GM13976 (cell line): ENCODE results near the gene OR11L1.

Experiments used
- DNase-seq: peaks from one replicate; pipeline ENCODE4 v3.0.0; 2012; ENCODE audit warnings: low spot score
- in situ Hi-C: fragments of 300-500 bp; cut with MboI; formaldehyde crosslinking; loops from one replicate; pipeline ENCODE4 v1.12.0; 2022; ENCODE audit warnings: low sequenced_read_pairs, mixed read lengths, inconsistent platforms; ENCODE audit not compliant: unreplicated experiment
- TF ChIP-seq, protein P1 (sequence below): IDR thresholded peaks from 2 replicates; pipeline ENCODE4 v1.5.1; 2012; ENCODE audit warnings: borderline replicate concordance, mild to moderate bottlenecking; ENCODE audit not compliant: insufficient read depth; ENCODE audit errors: extremely low read depth, missing control alignments, control extremely low read depth

Gene OR11L1

DNA sequence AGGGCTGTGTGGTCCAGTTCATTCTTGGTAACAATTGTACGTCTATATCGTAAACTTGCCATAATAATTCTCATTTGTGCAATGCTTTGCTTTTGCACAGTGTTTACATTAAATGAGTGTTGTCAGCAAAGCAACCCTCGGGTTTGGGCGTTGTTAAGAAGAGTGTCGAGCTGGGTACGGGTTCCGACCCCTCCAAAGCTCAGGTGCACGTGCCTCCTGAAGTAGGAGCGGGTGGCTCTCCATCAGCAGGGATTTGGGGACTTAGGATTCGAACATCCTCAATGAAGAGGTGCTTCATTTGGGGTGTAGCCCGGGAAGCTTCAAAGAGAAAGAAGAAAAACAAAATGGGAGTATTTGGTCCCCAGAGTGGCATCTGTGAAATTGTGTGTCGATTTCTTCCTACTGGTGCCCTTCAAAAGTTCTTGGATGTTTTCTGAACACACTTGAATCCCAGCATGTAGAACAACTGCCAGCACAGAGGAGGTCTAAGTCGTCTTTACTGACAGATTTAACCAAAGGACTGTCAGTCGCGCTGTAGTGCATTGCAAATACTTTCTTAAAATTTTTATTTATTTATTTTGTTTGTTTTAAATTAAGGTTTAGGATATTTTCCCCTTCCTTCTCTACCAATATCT is 16.4 kb upstream of the OR11L1 start:
- in situ Hi-C loops = no loop called here
- DNase-seq = no peak
- TF ChIP-seq, protein P1, sequence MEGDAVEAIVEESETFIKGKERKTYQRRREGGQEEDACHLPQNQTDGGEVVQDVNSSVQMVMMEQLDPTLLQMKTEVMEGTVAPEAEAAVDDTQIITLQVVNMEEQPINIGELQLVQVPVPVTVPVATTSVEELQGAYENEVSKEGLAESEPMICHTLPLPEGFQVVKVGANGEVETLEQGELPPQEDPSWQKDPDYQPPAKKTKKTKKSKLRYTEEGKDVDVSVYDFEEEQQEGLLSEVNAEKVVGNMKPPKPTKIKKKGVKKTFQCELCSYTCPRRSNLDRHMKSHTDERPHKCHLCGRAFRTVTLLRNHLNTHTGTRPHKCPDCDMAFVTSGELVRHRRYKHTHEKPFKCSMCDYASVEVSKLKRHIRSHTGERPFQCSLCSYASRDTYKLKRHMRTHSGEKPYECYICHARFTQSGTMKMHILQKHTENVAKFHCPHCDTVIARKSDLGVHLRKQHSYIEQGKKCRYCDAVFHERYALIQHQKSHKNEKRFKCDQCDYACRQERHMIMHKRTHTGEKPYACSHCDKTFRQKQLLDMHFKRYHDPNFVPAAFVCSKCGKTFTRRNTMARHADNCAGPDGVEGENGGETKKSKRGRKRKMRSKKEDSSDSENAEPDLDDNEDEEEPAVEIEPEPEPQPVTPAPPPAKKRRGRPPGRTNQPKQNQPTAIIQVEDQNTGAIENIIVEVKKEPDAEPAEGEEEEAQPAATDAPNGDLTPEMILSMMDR = no peak

DNA sequence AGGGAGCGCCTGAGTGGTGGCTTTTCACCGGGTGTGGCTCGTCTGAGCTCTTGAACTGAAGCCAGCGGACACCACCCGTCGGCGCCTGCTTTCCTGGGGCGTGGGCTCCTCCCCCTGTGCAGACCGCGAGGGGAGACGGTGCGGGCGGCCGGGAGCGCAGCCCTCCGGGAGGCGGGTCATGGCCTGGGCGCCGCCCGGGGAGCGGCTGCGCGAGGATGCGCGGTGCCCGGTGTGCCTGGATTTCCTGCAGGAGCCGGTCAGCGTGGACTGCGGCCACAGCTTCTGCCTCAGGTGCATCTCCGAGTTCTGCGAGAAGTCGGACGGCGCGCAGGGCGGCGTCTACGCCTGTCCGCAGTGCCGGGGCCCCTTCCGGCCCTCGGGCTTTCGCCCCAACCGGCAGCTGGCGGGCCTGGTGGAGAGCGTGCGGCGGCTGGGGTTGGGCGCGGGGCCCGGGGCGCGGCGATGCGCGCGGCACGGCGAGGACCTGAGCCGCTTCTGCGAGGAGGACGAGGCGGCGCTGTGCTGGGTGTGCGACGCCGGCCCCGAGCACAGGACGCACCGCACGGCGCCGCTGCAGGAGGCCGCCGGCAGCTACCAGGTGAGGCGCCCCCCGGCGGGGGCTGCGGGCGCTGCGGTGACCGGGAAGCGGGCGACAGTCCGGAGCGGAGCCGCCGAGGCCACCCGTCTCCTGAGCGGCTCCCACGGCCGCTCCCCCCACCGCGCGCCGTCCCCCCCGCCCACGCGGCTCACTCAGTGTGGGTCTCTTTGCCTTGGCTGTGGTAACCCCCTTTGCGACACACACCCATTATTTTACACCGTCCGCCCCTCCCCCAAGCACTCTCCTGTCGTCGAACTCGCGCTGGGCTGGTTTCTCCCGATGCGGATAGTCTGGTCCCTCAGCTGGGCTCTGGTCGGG is 15.6 kb upstream of the OR11L1 start, which contains the start of gene TRIM58:
Gene TRIM58, plus strand, starts transcription at position 119 of the 916 bp plus-strand sequence. Its CDS starts 60 bp downstream, at position 179.
- in situ Hi-C loops = no loop called here
- peak; percentile 46 for DNase-seq
- TF ChIP-seq, protein P1 = no peak

DNA sequence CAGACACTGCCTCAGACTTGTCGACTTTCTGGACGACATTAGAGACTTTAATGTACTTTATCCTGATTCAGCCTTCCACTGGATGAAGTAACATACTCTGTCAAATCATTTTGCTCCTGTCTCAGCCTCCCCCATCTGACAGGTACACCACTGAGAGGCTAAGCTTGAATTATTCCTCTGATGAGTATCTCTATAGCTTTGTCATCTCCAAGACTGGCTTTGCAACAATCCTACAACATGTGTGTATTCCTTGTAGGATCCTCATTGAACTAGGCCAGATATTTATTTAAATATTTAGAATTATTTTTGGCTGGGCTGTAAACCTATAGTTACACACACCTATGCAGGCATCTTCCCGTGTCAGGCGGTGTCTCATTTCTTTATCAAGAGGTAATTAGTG is 14.2 kb upstream of the OR11L1 start:
- no peak for DNase-seq
- in situ Hi-C loops = no loop called here
- TF ChIP-seq, protein P1 = no peak

GRCh38 chr1:247854899-247855545 is 13.3 kb upstream of the OR11L1 start:
- in situ Hi-C loops = no loop called here
- no peak for DNase-seq
- TF ChIP-seq, protein P1 = no peak

DNA sequence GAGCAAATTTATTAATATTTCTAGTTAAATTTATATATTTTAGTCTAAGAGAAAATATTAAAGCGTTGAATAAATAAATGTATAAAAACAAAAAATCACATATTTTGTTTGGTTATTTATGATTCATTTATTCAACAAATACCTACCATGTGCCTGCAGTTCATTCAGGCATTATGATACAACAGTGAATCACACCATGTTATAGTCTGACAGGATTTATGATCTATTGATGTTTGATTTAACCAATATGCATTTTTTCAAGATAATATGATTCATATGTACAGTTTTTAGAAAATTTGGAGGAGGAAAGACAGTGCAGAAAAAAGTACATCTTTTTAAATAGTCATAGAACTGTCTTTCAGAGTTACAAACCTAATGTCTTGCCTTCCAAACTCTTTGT is 7.9 kb upstream of the OR11L1 start:
- in situ Hi-C loops = no loop called here
- TF ChIP-seq, protein P1 = no peak
- DNase-seq = no peak

GRCh38 chr1:247848346-247848745 is 6.7 kb upstream of the OR11L1 start:
- in situ Hi-C loops = no loop called here
- DNase-seq = no peak
- TF ChIP-seq, protein P1 = no peak
